OCI-LY7 (cell line): Measurements from ENCODE around the gene ZBTB20. TPM values are rescaled to one million over a fixed set of nuclear protein-coding genes. Genes with fewer than 3 reads are reported as not detected.

Source experiments
- BruUV-seq: library from RNA; stranded (reverse); fragments of 400-500 nt; replicated peaks from 2 replicates; lab custom pipeline; 2021; lab: Mats Ljungman, UMichigan
- CTCF ChIA-PET: fragments of 300-600 bp; sonication (Branson Sonifier 250); formaldehyde crosslinking; loops from one replicate; lab custom pipeline; 2022; ENCODE audit warnings: antibody characterized with exemption; ENCODE audit not compliant: unreplicated experiment; lab: Charles Lee
- POLR2A ChIA-PET: fragments of 300-600 bp; sonication (Branson Sonifier 250); formaldehyde crosslinking; loops from one replicate; lab custom pipeline; 2022; ENCODE audit warnings: antibody characterized with exemption; lab: Charles Lee
- DNase-seq: peaks from one replicate; pipeline ENCODE4 v3.0.0-alpha.2; 2015; ENCODE audit warnings: low spot score
- H2AFZ ChIP-seq: fragments of 200-600 bp; sonication (generic), shearing (Covaris generic); 2 replicates; pipeline ENCODE4 v1.6.1; 2014; ENCODE audit warnings: mild to moderate bottlenecking, antibody characterized with exemption, low read length, moderate library complexity
- H3K27ac ChIP-seq: fragments of 200-600 bp; sonication (generic); 2 replicates; pipeline ENCODE4 v1.5.1; 2014; ENCODE audit warnings: mixed run types, low read depth, mild to moderate bottlenecking, moderate library complexity, low read length, inconsistent platforms; ENCODE audit not compliant: poor library complexity, severe bottlenecking
- H3K36me3 ChIP-seq: fragments of 200-600 bp; sonication (generic); 2 replicates; pipeline ENCODE4 v1.6.1; 2014; ENCODE audit warnings: mild to moderate bottlenecking, antibody characterized with exemption, low read length, moderate library complexity, mixed read lengths; ENCODE audit not compliant: insufficient read depth
- H3K4me1 ChIP-seq: fragments of 200-600 bp; sonication (generic); 2 replicates; pipeline ENCODE4 v1.5.1; 2014; ENCODE audit warnings: mild to moderate bottlenecking, low read length; ENCODE audit not compliant: insufficient read depth, poor library complexity, severe bottlenecking
- H3K4me2 ChIP-seq: fragments of 200-600 bp; sonication (generic); 2 replicates; pipeline ENCODE4 v1.6.1; 2014; ENCODE audit warnings: mild to moderate bottlenecking, low read length
- H3K4me3 ChIP-seq: fragments of 200-600 bp; sonication (generic); 2 replicates; pipeline ENCODE4 v1.5.1; 2014; ENCODE audit warnings: mild to moderate bottlenecking, low read depth, low read length; ENCODE audit not compliant: poor library complexity, severe bottlenecking
- H3K79me2 ChIP-seq: fragments of 200-600 bp; sonication (generic); 2 replicates; pipeline ENCODE4 v1.6.1; 2016; ENCODE audit warnings: low read depth, mild to moderate bottlenecking, low read length, moderate library complexity, mixed read lengths; ENCODE audit not compliant: insufficient read depth
- H3K9me2 ChIP-seq: fragments of 200-600 bp; sonication (generic); 2 replicates; pipeline ENCODE4 v1.6.1; 2016; ENCODE audit warnings: mild to moderate bottlenecking, low read length, mixed read lengths; ENCODE audit not compliant: insufficient read depth
- H3K9me3 ChIP-seq: fragments of 200-600 bp; sonication (generic); 2 replicates; pipeline ENCODE4 v1.6.1; 2014; ENCODE audit warnings: mild to moderate bottlenecking, mixed run types, low read length, mixed read lengths
- H4K20me1 ChIP-seq: fragments of 200-600 bp; sonication (generic); 2 replicates; pipeline ENCODE4 v1.6.1; 2014; ENCODE audit warnings: mild to moderate bottlenecking, antibody characterized with exemption, low read length, moderate library complexity, mixed read lengths; ENCODE audit not compliant: insufficient read depth
- EZH2phosphoT487 ChIP-seq: fragments of 200-600 bp; sonication (generic); IDR thresholded peaks from 2 replicates; pipeline ENCODE4 v1.6.1; 2018; ENCODE audit warnings: low read depth, borderline replicate concordance, mild to moderate bottlenecking, mixed run types, antibody characterized with exemption, low read length, moderate library complexity, mixed read lengths
- intact Hi-C: fragments of 100-400 bp; cut with micrococcal nuclease; formaldehyde crosslinking; loops from one replicate; pipeline ENCODE4 v1.10.0; 2022; ENCODE audit not compliant: unreplicated experiment
- total RNA-seq, 2 experiments: library from RNA; depleted of rRNA in 1 of 2; stranded (reverse); fragments of >200 nt in 1 of 2; shearing (Covaris generic) in 1 of 2; gene quantifications; 2 replicates each; pipeline ENCODE4 v1.2.3, GENCODE V29; 2014 to 2022
- TF ChIP-seq, protein P1 (sequence below): fragments of 200-600 bp; sonication (generic); conservative IDR thresholded peaks from 2 replicates; pipeline ENCODE4 v1.5.1; 2014; ENCODE audit warnings: mild to moderate bottlenecking, antibody characterized with exemption, low read length, moderate library complexity, mixed read lengths

The ZBTB20 gene
- total RNA-seq, 2 experiments from 2014 or later, result 5.5 to 11.8 TPM

DNA sequence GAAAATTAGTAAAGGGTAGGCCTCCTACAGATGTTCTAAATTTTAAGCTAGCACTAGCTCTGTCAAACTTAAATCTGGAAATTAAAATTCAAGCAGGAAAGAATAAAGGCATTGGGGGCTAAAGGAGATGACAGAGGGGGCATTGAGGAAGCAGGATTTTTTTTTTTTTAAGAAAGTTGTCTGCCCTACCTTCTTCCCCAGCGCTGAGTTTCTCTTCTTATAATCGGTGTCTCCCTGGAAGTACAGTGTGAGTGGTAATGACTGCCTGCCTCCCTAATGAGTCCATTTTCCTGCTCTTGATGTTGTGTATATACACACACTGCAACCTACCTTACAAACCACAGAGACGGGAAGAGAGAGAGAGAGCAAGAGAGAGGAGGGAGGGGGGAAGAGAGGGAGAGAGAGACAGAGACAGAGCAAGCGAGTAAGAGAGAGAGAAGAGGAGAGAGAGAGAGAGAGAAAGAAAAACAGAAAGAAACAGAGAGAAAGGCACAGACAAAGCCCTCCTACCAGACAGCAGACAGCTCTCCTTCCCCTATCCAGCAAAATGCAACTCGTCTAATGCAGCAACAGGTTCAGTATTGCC lies 47.0 kb downstream of the ZBTB20 start:
- intact Hi-C loops, result loop anchor here (1.0 to 10.0 kb wide), 2 partner anchors 47 to 685 kb away; partner anchors contain the start of gene ZBTB20
- CTCF ChIA-PET, result no interaction called here
- TF ChIP-seq, protein P1, sequence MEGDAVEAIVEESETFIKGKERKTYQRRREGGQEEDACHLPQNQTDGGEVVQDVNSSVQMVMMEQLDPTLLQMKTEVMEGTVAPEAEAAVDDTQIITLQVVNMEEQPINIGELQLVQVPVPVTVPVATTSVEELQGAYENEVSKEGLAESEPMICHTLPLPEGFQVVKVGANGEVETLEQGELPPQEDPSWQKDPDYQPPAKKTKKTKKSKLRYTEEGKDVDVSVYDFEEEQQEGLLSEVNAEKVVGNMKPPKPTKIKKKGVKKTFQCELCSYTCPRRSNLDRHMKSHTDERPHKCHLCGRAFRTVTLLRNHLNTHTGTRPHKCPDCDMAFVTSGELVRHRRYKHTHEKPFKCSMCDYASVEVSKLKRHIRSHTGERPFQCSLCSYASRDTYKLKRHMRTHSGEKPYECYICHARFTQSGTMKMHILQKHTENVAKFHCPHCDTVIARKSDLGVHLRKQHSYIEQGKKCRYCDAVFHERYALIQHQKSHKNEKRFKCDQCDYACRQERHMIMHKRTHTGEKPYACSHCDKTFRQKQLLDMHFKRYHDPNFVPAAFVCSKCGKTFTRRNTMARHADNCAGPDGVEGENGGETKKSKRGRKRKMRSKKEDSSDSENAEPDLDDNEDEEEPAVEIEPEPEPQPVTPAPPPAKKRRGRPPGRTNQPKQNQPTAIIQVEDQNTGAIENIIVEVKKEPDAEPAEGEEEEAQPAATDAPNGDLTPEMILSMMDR, result no peak
- TF ChIP-seq EZH2phosphoT487, result no peak
- H3K27ac ChIP-seq, result no peak overlapping the region
- no peaks in the 10 kb centered on the region for H3K79me2 ChIP-seq
- no peaks in the 10 kb centered on the region for H3K36me3 ChIP-seq
- peak; percentile 53 for DNase-seq
- POLR2A ChIA-PET, result interaction anchor here (0.7 to 1.2 kb wide), 2 partner anchors 46 to 166 kb away, joined by 4 read pairs; no protein-coding TSS in a partner anchor
- no TSS peak for BruUV-seq
- no peaks in the 10 kb centered on the region for H4K20me1 ChIP-seq
- H3K4me3 ChIP-seq, result peak overlapping the region; percentile 54
- peak overlapping the region; percentile 58 for H3K4me2 ChIP-seq
- H3K4me1 ChIP-seq, result peaks cover 6% of the 10 kb centered on the region
- H3K9me3 ChIP-seq, result no peaks in the 10 kb centered on the region
- peak overlapping the region; percentile 76 for H2AFZ ChIP-seq
- H3K9me2 ChIP-seq, result no peaks in the 10 kb centered on the region

DNA sequence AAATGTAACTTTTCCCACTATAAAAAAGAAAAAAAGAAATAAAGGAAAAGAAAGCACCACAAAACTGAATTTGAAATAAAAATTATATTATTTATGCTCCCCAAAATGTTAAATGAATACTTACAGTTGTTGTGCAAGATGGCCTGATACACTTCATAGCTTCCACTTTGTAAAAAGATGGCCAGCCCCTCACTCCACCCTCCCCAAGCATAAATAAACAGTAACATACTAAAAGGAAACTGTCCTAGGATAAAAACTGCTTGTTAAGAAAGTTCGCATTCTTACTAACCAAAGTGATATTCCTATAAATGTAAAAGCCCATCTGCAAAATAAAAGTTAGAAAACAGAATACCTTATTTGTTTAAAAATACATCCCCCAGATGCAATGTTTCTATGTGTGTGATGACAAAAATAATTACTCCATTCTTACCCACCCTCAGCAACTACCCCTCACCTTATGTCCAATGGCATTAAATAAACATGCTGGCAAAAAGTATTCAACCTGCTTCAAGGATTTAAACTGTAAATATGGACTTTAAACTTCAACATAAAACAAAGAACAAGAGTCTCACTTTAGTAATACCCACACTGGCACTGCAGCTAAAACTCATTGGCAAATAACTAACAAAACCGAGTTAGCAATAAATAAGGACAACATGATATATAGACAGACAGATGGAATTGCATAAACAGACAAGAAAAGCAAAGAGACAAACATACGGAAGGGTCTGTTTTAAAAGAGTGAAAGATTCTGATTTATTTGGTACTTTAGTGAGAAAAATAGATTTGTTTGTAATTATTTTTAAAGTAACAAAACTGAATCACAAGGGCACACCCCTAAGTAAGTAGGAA lies 47.7 kb downstream of the ZBTB20 start:
- no peaks in the 10 kb centered on the region for H3K79me2 ChIP-seq
- H3K4me3 ChIP-seq, result peak overlapping the region; percentile 54
- no peaks in the 10 kb centered on the region for H3K9me2 ChIP-seq
- H4K20me1 ChIP-seq, result no peaks in the 10 kb centered on the region
- BruUV-seq, result no TSS peak
- ChIA-PET CTCF (no interaction called here), POLR2A (interaction anchor here (1.2 kb wide), 1 partner anchor 165 kb away, joined by 4 read pairs; no protein-coding TSS in a partner anchor)
- H3K4me1 ChIP-seq, result peaks cover 6% of the 10 kb centered on the region
- DNase-seq, result no peak
- H3K4me2 ChIP-seq, result peak overlapping the region; percentile 58
- peak overlapping the region; percentile 76; the same call in 1 of the 2 replicates for H2AFZ ChIP-seq
- no peaks in the 10 kb centered on the region for H3K36me3 ChIP-seq
- no peak overlapping the region for H3K27ac ChIP-seq
- intact Hi-C loops, result loop anchor here (10.0 kb wide), 1 partner anchor 685 kb away; no protein-coding TSS in a partner anchor
- TF ChIP-seq, protein P1, result no peak
- TF ChIP-seq EZH2phosphoT487, result no peak
- no peaks in the 10 kb centered on the region for H3K9me3 ChIP-seq
